ENCODE measurements around the gene NOPCHAP1.

The NOPCHAP1 gene

DNA sequence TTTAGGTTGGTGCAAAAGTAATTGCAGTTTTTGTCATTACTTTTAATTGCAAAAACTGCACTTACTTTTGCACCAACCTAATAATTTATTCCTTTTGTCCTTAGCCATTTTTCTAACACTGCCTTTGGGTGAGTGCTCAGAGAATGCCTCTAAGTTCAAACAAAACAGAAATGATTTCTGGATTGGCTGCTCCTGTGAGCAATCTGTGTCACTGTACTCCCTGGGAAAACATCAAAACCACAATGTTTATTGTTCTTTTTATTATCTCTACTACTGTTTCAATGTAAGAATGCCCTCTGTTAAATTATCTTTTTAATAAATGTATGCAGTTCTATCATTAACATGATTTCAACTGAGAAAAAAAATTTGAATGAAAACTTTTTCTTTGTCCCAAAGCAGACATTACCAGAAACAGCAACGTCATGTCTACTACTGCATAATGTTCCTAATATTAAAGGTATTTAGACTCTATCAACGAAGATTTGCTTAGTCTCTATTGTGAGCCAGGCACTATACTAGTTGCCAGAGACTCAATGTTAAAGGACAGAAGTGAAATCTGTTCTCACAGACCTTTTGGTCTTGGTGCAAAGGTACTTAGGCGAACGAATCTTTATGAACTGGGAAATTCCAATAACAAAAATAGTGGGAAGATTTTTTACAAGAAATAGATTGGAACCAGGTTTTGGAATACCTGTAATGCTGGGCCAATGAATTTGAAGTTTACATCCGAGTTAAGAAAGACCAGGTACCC is 34.2 kb upstream of the NOPCHAP1 start:
- TF ChIP-seq, protein P1, sequence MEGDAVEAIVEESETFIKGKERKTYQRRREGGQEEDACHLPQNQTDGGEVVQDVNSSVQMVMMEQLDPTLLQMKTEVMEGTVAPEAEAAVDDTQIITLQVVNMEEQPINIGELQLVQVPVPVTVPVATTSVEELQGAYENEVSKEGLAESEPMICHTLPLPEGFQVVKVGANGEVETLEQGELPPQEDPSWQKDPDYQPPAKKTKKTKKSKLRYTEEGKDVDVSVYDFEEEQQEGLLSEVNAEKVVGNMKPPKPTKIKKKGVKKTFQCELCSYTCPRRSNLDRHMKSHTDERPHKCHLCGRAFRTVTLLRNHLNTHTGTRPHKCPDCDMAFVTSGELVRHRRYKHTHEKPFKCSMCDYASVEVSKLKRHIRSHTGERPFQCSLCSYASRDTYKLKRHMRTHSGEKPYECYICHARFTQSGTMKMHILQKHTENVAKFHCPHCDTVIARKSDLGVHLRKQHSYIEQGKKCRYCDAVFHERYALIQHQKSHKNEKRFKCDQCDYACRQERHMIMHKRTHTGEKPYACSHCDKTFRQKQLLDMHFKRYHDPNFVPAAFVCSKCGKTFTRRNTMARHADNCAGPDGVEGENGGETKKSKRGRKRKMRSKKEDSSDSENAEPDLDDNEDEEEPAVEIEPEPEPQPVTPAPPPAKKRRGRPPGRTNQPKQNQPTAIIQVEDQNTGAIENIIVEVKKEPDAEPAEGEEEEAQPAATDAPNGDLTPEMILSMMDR (IDR thresholded peaks at IDR 0.05; ENCODE audit: extremely low read depth, missing control alignments), result no peak
- no peak for DNase-seq (ENCODE audit: low spot score)

DNA sequence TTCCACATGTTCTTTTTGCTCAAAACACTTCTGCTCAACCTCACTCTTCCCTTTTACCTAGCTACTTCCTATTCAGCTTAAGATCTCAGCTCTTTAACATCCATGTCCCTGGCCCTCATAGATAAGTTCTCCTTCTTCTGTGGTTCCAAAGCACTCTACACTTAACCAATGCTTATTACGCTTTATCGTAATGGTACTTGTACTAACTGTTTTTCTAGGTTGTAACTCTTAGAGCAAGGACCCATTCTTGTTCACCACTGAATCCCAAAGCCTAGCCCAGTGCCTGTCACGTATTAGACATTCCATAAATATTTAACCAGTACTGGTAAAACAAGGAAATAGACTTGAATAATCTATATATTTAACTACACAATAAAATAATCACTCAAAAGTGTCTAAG is 33.3 kb upstream of the NOPCHAP1 start:
- no peak for DNase-seq (ENCODE audit: low spot score)
- TF ChIP-seq, protein P1 (IDR thresholded peaks at IDR 0.05; ENCODE audit: extremely low read depth, missing control alignments), result no peak

DNA sequence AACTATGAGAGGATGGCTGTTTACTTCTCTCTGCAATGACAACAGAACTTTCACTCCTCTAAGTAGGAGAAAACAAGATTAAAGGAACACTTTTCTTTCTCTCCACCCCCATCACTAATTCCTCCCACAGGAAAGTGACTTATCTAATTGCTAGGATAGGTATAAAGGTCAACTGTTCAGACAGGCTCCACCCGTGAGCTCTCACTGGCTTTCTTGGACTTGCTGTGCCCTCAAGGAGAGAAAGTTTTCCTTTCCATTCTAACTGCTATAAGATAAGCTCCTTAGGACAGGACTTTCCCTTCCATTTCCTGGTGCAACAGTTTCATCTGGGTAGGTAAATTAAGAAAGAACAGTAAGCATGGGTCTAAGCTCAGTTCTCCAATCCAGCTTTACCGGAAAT is 32.8 kb upstream of the NOPCHAP1 start:
- TF ChIP-seq, protein P1 (IDR thresholded peaks at IDR 0.05; ENCODE audit: extremely low read depth, missing control alignments), result no peak
- DNase-seq (ENCODE audit: low spot score), result no peak

DNA sequence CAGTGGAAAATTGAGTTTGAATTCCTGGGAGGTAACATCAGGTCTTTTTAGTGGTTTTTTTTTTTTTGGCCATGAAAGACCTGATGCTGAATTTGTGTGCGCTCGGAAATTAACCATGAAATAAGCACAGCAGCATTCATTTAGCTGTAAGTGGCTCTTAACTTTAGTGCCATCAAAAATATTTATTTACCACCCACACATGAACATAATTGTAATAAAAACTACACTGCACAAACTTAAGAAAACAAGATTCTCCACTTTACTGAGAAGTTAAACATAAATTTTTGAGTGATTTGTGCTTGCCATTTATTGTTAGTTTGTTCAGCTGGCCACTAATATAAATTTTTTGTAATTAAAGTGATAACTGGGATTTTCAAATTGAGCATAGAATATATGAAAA is 30.4 kb upstream of the NOPCHAP1 start:
- DNase-seq (ENCODE audit: low spot score), result no peak
- TF ChIP-seq, protein P1 (IDR thresholded peaks at IDR 0.05; ENCODE audit: extremely low read depth, missing control alignments), result no peak

DNA sequence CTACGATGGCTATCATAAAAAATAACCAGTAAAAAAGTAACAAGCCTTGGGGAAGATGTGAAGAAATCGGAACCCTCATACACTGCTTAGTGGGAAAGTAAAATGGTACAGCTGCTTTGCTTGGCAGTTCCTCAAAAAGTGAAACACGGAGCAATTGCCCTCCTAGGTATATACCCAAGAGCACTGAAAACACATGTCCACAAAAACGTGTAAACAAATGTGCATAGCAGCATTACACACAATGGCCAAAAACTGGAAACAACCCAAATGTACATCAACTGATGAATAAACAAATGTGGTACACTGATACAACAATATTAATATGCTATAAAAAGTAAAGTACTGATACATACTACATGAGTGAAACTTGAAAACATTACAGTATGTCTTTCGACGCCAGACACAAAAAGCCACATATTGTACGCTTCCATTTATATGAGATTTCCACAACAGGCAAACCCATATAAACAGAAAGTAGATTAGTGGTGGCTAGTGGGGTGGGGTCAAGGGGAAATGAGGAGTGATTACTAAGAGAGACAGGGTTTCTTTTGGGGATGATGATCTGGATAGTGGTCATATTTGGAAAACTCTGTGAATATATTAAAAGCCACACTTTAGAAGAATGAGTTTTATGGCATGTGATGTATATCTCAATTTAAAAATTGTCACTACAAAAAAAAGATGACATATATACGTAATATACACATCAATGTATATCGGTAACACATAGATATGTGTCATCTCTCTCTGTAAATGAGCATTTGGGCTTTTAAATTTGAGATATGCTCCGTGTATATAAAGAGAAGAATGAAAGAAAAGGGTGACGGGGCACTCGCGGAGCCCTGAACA is 29.0 kb upstream of the NOPCHAP1 start:
- DNase-seq (ENCODE audit: low spot score), result no peak
- TF ChIP-seq, protein P1 (IDR thresholded peaks at IDR 0.05; ENCODE audit: extremely low read depth, missing control alignments), result no peak

DNA sequence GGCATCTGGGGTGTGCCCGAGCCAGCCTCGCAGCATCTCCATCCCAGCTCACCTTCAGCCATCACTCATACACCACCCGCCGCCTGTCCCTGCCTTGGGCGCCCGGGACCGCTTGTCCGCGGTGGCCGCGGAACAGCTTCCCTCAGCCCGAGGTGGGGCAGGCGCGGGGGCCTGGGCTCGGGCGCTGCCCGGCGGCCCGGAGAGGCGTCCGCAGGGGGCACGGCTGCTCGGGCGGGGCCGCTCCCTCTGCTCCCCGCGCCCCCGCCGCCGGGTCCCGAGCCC is 28.5 kb upstream of the NOPCHAP1 start:
- DNase-seq (ENCODE audit: low spot score), result no peak
- TF ChIP-seq, protein P1 (IDR thresholded peaks at IDR 0.05; ENCODE audit: extremely low read depth, missing control alignments), result no peak
